GM12801 (cell line): ENCODE results near the gene HDLBP.

ENCODE experiments used
- TF ChIP-seq, protein P1 (sequence below): IDR thresholded peaks from one replicate; pipeline ENCODE4 v1.5.1; 2011; ENCODE audit warnings: control low read depth; ENCODE audit not compliant: insufficient read length; ENCODE audit errors: extremely low read depth

Gene HDLBP

DNA sequence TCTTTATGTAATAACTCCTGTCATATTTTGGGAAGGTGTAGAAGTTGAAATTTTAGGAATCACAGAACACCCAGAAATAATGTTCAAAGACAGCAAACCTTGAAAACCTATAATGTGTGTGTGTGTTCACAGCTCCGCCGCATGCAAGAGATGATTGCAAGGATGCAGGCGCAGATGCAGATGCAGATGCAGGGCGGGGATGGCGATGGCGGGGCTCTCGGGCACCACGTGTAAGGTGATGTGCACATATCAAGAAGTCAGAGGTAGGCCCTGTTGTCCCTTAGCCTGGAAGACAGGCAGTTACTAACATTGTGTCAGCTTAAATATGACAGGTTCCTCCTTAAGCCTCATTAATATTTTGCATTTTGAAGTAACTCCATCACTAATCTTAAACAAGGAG lies 34.5 kb upstream of the HDLBP start:
- TF ChIP-seq, protein P1, sequence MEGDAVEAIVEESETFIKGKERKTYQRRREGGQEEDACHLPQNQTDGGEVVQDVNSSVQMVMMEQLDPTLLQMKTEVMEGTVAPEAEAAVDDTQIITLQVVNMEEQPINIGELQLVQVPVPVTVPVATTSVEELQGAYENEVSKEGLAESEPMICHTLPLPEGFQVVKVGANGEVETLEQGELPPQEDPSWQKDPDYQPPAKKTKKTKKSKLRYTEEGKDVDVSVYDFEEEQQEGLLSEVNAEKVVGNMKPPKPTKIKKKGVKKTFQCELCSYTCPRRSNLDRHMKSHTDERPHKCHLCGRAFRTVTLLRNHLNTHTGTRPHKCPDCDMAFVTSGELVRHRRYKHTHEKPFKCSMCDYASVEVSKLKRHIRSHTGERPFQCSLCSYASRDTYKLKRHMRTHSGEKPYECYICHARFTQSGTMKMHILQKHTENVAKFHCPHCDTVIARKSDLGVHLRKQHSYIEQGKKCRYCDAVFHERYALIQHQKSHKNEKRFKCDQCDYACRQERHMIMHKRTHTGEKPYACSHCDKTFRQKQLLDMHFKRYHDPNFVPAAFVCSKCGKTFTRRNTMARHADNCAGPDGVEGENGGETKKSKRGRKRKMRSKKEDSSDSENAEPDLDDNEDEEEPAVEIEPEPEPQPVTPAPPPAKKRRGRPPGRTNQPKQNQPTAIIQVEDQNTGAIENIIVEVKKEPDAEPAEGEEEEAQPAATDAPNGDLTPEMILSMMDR: no peak

DNA sequence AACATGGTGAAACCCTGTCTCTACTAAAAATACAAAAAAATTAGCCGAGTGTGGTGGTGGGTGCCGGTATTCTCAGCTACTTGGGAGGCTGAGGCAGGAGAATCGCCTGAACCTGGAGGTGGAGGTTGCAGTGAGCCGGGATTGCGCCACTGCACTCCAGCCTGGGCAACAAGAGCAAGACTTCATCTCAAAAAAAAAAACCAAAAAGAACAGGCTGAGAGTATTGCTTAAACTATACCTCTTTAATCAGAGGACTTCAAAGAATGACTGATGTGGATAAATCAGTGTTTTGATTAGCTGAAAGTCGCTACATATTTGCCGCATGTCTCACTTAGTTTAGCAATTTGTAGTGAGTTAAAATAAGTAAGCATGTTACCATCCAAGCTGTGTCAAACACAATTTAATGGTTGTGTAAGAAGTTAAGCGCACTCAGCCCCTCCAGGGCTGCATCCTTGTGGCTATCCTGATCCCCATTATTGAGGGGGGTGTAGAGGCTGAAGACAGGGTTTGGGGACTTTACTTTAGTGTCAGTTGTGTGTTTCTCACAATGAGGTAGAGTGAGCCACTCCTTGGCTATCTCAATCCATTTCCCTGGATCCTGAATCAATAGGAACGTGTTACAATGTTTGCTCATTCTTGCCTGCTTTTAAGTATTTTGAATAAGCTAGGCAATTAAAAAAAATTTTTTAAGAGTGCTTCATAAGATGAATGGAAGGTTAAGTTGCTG lies 29.6 kb upstream of the HDLBP start:
- TF ChIP-seq, protein P1: no peak

DNA sequence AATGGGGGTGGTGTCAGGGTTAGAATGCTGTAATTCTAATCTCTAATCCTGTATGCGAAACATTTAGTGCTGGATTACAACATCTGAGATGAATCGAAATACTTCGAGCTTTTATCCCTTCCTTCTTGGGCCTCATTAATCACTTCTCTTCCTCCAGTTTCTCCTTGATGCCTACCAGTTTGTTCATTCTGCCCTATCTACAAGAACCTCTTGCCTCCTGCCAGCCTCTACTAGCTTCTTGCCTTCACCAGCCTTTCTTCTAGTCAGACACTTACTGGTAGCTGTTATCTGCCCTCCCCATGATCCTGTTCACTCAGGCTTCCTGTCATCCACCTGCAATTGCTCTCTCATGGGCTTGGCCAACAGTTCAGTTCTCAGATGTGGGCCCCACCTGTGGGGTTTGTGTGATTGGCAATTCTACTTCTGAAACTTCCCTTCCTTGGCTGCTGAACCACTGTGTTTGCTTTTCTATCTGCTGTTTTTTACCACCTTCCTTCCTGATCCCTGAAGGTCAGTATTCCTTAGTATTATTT lies 25.2 kb upstream of the HDLBP start:
- TF ChIP-seq, protein P1: no peak

DNA sequence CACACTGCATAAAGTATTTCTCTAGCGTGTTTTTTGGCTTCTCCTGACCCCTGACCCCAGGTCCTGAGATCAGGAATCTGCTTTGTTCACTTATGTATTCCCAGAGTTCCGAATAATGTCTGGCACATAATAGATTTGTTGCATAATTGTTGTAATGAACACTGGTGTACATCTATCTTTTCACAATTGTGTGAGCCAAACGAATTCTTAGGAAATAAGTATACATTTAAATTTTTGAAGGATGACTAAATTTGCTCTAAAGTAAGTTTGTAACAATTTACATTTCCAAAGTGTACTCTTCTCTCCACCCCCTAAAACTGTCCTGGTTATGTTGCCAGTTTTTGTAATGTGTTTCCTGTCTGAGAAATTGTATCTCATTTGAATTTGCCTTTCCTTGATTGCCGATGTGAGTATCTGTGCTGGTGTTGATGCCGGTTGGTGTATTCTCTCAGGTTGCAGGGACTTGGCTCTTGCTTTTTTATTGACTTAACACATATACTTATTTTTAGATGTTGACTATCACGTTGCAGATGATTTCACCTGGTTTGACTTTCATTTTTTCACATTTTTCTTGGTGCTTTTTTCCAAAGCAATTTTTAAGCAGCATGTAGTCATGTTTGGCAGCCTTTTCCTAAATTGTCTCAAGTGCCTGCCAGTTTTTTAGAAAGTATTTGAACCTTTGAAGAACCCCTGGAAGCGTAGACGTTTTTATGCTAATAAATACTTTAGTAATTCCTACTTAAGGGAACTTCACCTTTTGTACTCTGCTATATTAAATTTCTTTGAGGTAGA lies 24.6 kb upstream of the HDLBP start:
- TF ChIP-seq, protein P1: no peak

DNA sequence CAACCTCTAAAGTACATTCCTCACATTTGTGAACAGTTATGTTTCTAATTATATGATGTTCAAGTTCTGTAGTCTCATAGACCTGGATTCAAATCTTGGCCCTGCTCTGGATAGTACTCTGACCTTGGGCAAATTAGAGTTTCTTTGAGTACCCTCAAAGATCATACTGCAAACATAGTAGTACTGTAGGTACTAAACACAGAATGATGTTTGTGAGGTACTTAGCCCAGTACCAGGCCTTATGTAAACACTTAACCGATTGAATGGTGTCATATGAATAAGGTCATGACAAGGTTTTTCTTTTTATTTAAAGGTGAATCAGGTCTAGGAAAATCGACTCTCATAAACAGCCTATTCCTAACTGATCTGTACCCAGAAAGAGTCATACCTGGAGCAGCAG lies 19.3 kb upstream of the HDLBP start:
- TF ChIP-seq, protein P1: no peak

DNA sequence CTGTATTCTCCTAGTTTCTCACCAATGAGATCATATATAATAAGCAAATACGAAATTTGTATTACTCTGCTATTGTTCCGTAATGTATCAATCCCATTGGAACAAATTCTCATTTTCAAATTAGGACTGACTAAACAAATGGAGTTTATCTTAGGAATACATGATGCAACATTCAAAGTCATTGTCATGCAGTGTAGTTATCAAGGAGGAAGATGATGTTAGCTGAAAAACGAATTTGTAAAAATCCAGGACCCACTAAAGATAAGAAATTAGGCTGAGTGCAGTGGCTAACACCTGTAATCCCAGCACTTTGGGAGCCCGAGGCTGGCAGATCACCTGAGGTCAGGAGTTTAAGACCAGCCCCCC lies 15.1 kb upstream of the HDLBP start:
- TF ChIP-seq, protein P1: no peak
